ENCODE measurements around the gene TAAR9. TPM values are rescaled to one million over a fixed set of nuclear protein-coding genes. Genes with fewer than 3 reads are reported as not detected.

The TAAR9 gene
- total and polyA plus RNA-seq, 2 experiments from 2014 or later, result not detected

- H3K4me1 Mint-ChIP-seq, result peaks cover 6% of the 10 kb centered on the region; the same call in 2 of the 3 replicates
- peaks cover 22% of the 10 kb centered on the region for H3K79me2 ChIP-seq (replicated peaks; ENCODE audit: insufficient read depth)
Measured at GRCh38 chr6:132499757-132500156, 38.3 kb upstream of the TAAR9 start.

GRCh38 chr6:132504757-132505156 is 33.3 kb upstream of the TAAR9 start:
- H4K20me1 ChIP-seq (replicated peaks; ENCODE audit: insufficient read depth), result peaks cover 25% of the 10 kb centered on the region
- no peak overlapping the region for H2AFZ ChIP-seq
- H3F3A ChIP-seq (replicated peaks; ENCODE audit: low read depth), result no peaks in the 10 kb centered on the region
- H3K4me2 ChIP-seq, result no peak overlapping the region
- H3K4me3 ChIP-seq, result no peak overlapping the region
- Mint-ChIP-seq H3K27ac (no peak overlapping the region), H3K4me3 (no peak overlapping the region), H3K36me3 (ENCODE audit: low read depth) (peaks cover 7% of the 10 kb centered on the region; the same call in 2 of the 3 replicates), H3K9me3 (no peaks in the 10 kb centered on the region), H3K27me3 (ENCODE audit: insufficient read depth, low read depth, poor library complexity) (no peaks in the 10 kb centered on the region), H3K4me1 (peaks cover 8% of the 10 kb centered on the region; the same call in 2 of the 3 replicates)
- H3K27ac ChIP-seq (ENCODE audit: low read depth), result no peak overlapping the region
- no peaks in the 10 kb centered on the region for H3K27me3 ChIP-seq (ENCODE audit: insufficient read depth)
- peaks cover 3% of the 10 kb centered on the region; the same call in 1 of the 2 replicates for H3K4me1 ChIP-seq (ENCODE audit: insufficient read depth)
- H3K36me3 ChIP-seq (ENCODE audit: insufficient read depth), result peaks cover 4% of the 10 kb centered on the region
- H3K79me2 ChIP-seq (replicated peaks; ENCODE audit: insufficient read depth), result peaks cover 72% of the 10 kb centered on the region
- TF ChIP-seq ZNF462 (CRISPR knock-in tag; IDR thresholded peaks at IDR 0.05) (no peak), ETS1 (IDR thresholded peaks at IDR 0.05) (no peak), EZH2phosphoT487 (IDR thresholded peaks at IDR 0.05; ENCODE audit: unreplicated experiment) (no peak), ZNF331 (CRISPR knock-in tag; IDR thresholded peaks at IDR 0.05; ENCODE audit: low read depth) (no peak), ZNF114 (CRISPR knock-in tag; IDR thresholded peaks at IDR 0.05) (no peak), CTCF (conservative IDR thresholded peaks at IDR 0.05; ENCODE audit: low read depth in 2 of 2) (no peak), STAT1 (IDR thresholded peaks at IDR 0.05; ENCODE audit: unreplicated experiment) (no peak), POLR2AphosphoS5 (IDR thresholded peaks at IDR 0.05; ENCODE audit: low read depth) (no peak), NANOG (IDR thresholded peaks at IDR 0.05; ENCODE audit: borderline replicate concordance) (no peak), EZH2 (IDR thresholded peaks at IDR 0.05; ENCODE audit: low read depth, unreplicated experiment) (no peak)
- DNase-seq (ENCODE audit: low spot score) (no peak), ATAC-seq (no peak)
- no peaks in the 10 kb centered on the region for H3K9me2 ChIP-seq (ENCODE audit: insufficient read depth)

More at GRCh38 chr6:132499757-132500156, 38.3 kb upstream of the TAAR9 start:
- Mint-ChIP-seq H3K36me3 (ENCODE audit: low read depth) (peaks cover 11% of the 10 kb centered on the region), H3K9me3 (no peaks in the 10 kb centered on the region), H3K4me3 (no peak overlapping the region), H3K27me3 (ENCODE audit: insufficient read depth, low read depth, poor library complexity) (no peaks in the 10 kb centered on the region), H3K27ac (no peak overlapping the region)
- Histone ChIP-seq H3K9me2 (ENCODE audit: insufficient read depth) (no peaks in the 10 kb centered on the region), H4K20me1 (replicated peaks; ENCODE audit: insufficient read depth) (peaks cover 17% of the 10 kb centered on the region; the same call in 1 of the 2 replicates), H3K36me3 (ENCODE audit: insufficient read depth) (peaks cover 4% of the 10 kb centered on the region), H3K27me3 (ENCODE audit: insufficient read depth) (no peaks in the 10 kb centered on the region), H3K4me2 (no peak overlapping the region), H3K4me3 (no peak overlapping the region), H2AFZ (no peak overlapping the region), H3F3A (replicated peaks; ENCODE audit: low read depth) (no peaks in the 10 kb centered on the region), H3K27ac (ENCODE audit: low read depth) (no peak overlapping the region), H3K4me1 (ENCODE audit: insufficient read depth) (no peaks in the 10 kb centered on the region)
- ATAC-seq (no peak), DNase-seq (ENCODE audit: low spot score) (no peak)
- TF ChIP-seq NANOG (IDR thresholded peaks at IDR 0.05; ENCODE audit: borderline replicate concordance), result no peak
- TF ChIP-seq ZNF331 (CRISPR knock-in tag; IDR thresholded peaks at IDR 0.05; ENCODE audit: low read depth), result no peak
- no peak for TF ChIP-seq CREB1 (CRISPR knock-in tag; IDR thresholded peaks at IDR 0.05; ENCODE audit: low read depth)

Data from GM23338 (cell line).